ENCODE data around the gene ODF2.

GRCh38 chr9:128503870-128504269, 48.1 kb downstream of the ODF2 start:
- TF ChIP-seq PHF8 (conservative IDR thresholded peaks at IDR 0.05; ENCODE audit: low read depth, low read length) (no peak), CHD1 (IDR thresholded peaks at IDR 0.05; ENCODE audit: low read depth, low read length) (no peak)

Data from H1 (cell line).